NCI-H774 (cell line): ENCODE measurements around the gene SMURF2.

Source experiments
- DNase-seq: peaks from one replicate; lab custom pipeline; 2025; lab: John Stamatoyannopoulos, UW

Gene SMURF2

GRCh38 chr17:64503341-64503740 lies 158.8 kb downstream of the SMURF2 start:
- DNase-seq, result no peak

GRCh38 chr17:64502809-64503208 lies 159.3 kb downstream of the SMURF2 start:
- DNase-seq, result no peak

- no peak for DNase-seq
Observed at GRCh38 chr17:64502021-64502420, 160.1 kb downstream of the SMURF2 start.

GRCh38 chr17:64500862-64501765 lies 161.0 kb downstream of the SMURF2 start:
- no peak for DNase-seq

- no peak for DNase-seq
Observed at GRCh38 chr17:64500487-64500859, 161.6 kb downstream of the SMURF2 start.

- no peak for DNase-seq
Observed at GRCh38 chr17:64499805-64500486, 162.2 kb downstream of the SMURF2 start.

- no peak for DNase-seq
Observed at GRCh38 chr17:64498308-64499203, 163.6 kb downstream of the SMURF2 start.

GRCh38 chr17:64497565-64498035 lies 164.5 kb downstream of the SMURF2 start:
- no peak for DNase-seq

GRCh38 chr17:64496786-64497564 lies 165.1 kb downstream of the SMURF2 start, which contains the start of gene POLG2:
Gene POLG2 (minus strand): TSS chr17:64497054. CDS start chr17:64496968, 86 bp downstream.
- peak; percentile 90 for DNase-seq

GRCh38 chr17:64496348-64496785 lies 165.7 kb downstream of the SMURF2 start:
- no peak for DNase-seq
